PFSK-1 (cell line): ENCODE data around the gene SOX4.
A peak's percentile ranks its signal among the peaks of the same experiment; 100 is the strongest.

Experiments
- FOXP2 ChIP-seq: optimal IDR thresholded peaks from 2 replicates; pipeline ENCODE3; 2011; ENCODE audit warnings: borderline replicate concordance, control low read depth, inconsistent platforms; ENCODE audit not compliant: insufficient read depth; ENCODE audit errors: extremely low read length, extremely low read depth
- POLR2AphosphoS5 ChIP-seq: IDR thresholded peaks from 2 replicates; pipeline ENCODE4 v1.6.1; 2012; ENCODE audit warnings: low read depth, mild to moderate bottlenecking, control low read depth, low read length, moderate library complexity
- REST ChIP-seq, 2 experiments: IDR thresholded peaks; 2 replicates each; pipeline versions ENCODE4 v1.6.1 to v1.8.0; 2011 to 2012; ENCODE audit warnings: low read depth in 2 of 2, low read length in 2 of 2, control low read depth in 1 of 2, inconsistent platforms in 1 of 2, mild to moderate bottlenecking in 1 of 2, moderate library complexity in 1 of 2; ENCODE audit not compliant: insufficient read depth in 1 of 2
- SIN3A ChIP-seq: IDR thresholded peaks from 2 replicates; pipeline ENCODE4 v1.6.1; 2012; ENCODE audit warnings: mild to moderate bottlenecking, low read length, moderate library complexity, borderline replicate concordance; ENCODE audit not compliant: insufficient read depth
- TAF1 ChIP-seq: IDR thresholded peaks from 2 replicates; pipeline ENCODE4 v1.6.1; 2012; ENCODE audit warnings: low read length, control low read depth, borderline replicate concordance; ENCODE audit not compliant: insufficient read depth

Gene SOX4

GRCh38 chr6:21613809-21614208, 20.3 kb downstream of the SOX4 start:
- TF ChIP-seq SIN3A: no peak
- TF ChIP-seq TAF1: no peak

- no peak for TF ChIP-seq FOXP2
- no peak for TF ChIP-seq SIN3A
- TF ChIP-seq POLR2AphosphoS5: no peak
- TF ChIP-seq TAF1: no peak
- TF ChIP-seq REST (IDR thresholded peaks at IDR 0.05; ENCODE audit: insufficient read depth in 1 of 2, low read depth in 2 of 2, low read length in 2 of 2): no peak
Observed at GRCh38 chr6:21614226-21614625, 20.7 kb downstream of the SOX4 start.

DNA sequence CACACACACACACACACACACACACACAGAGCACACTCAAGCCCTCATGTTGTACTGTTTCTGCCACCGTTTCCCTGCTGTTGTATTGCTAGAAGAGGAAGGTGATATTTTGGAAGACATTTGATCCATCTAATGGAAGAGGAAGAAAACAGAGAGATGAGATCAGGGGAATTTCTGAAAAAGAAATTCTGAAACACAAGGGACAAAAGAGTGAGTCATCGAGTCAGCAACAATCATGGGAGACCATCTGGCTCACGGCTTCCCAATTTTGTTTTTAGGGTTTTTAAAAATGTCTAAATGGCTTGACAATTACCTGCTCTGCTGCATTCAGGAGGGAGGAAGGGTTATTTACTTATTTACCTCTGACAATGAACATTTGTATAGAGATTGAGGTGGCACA, 22.0 kb downstream of the SOX4 start:
- no peak for TF ChIP-seq TAF1
- no peak for TF ChIP-seq POLR2AphosphoS5
- TF ChIP-seq FOXP2: no peak
- no peak for TF ChIP-seq REST (IDR thresholded peaks at IDR 0.05; ENCODE audit: insufficient read depth in 1 of 2, low read depth in 2 of 2, low read length in 2 of 2)
- no peak for TF ChIP-seq SIN3A

DNA sequence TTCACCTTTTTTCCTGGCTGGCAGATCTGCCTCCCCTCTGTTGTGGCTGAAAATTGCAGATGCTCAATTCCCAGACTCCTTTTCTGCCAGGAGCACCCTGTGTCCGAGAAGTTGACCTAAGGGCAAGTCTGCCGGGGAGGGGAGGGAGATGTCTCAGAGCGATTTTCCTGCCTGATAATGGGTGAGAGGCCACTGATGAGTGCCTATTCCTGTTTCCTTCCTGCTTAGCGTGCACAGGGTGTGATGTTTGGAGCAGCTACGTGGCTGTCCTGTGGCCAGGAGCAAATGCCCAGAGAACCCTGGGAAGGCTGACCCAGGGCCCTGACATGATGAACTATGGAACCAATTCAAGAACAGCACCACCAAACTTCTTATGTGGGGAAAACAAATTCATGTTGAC, 22.5 kb downstream of the SOX4 start:
- no peak for TF ChIP-seq POLR2AphosphoS5
- TF ChIP-seq FOXP2: peak; percentile 75
- TF ChIP-seq TAF1: no peak
- TF ChIP-seq REST (IDR thresholded peaks at IDR 0.05; ENCODE audit: insufficient read depth in 1 of 2, low read depth in 2 of 2, low read length in 2 of 2): no peak
- TF ChIP-seq SIN3A: no peak

DNA sequence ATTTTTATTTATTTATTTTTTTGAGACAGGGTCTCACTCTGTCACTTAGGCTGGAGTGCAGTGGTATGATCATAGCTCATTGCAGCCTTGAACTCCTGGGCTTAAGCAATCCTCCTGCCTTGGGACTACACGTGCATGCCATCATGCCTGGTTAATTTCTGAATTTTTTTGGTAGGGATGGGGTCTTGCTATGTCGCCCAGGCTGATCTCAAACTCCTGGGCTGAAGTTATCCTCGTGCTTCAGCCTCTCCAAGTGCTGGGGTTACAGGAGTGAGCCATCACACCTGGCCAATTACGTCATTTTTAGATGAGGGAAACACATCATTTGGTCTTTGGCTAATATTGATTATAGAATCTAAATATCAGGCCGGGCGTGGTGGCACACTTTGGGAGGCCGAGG, 32.1 kb downstream of the SOX4 start:
- no peak for TF ChIP-seq POLR2AphosphoS5
- TF ChIP-seq FOXP2: no peak
- TF ChIP-seq REST (IDR thresholded peaks at IDR 0.05; ENCODE audit: insufficient read depth in 1 of 2, low read depth in 2 of 2, low read length in 2 of 2): no peak
- TF ChIP-seq SIN3A: no peak
- TF ChIP-seq TAF1: no peak
